GM23338 (cell line): ENCODE data around the gene CCDC91. TPM values are rescaled to one million over a fixed set of nuclear protein-coding genes. Genes with fewer than 3 reads are reported as not detected.

Experiments
- ATAC-seq: fragments of 200-7000 bp; cut with Tn5 transposase; 3 replicates; pipeline ENCODE4 v1.9.1; 2020
- DNase-seq: peaks from one replicate; pipeline ENCODE4 v3.0.0-alpha.2; 2015; ENCODE audit warnings: low spot score
- H2AFZ ChIP-seq: fragments of 200-600 bp; sonication (generic); 2 replicates; pipeline ENCODE4 v1.8.0; 2016; ENCODE audit warnings: antibody characterized with exemption, mild to moderate bottlenecking, moderate library complexity
- H3F3A ChIP-seq: fragments of 200-600 bp; sonication (generic); replicated peaks from 2 replicates; pipeline ENCODE4 v1.8.0; 2017; ENCODE audit warnings: antibody characterized with exemption, mixed run types, low read depth
- H3K27ac ChIP-seq: fragments of 200-600 bp; sonication (generic); 2 replicates; pipeline ENCODE4 v1.6.1; 2016; ENCODE audit warnings: low read depth
- H3K27me3 ChIP-seq: fragments of 200-600 bp; sonication (generic); 2 replicates; pipeline ENCODE4 v1.8.0; 2016; ENCODE audit warnings: mild to moderate bottlenecking, mixed run types, moderate library complexity; ENCODE audit not compliant: insufficient read depth
- H3K36me3 ChIP-seq: fragments of 200-600 bp; sonication (generic); 2 replicates; pipeline ENCODE4 v1.8.0; 2016; ENCODE audit warnings: mild to moderate bottlenecking; ENCODE audit not compliant: insufficient read depth
- H3K4me1 ChIP-seq: fragments of 200-600 bp; sonication (generic); 2 replicates; pipeline ENCODE4 v1.8.0; 2016; ENCODE audit warnings: mild to moderate bottlenecking, moderate library complexity; ENCODE audit not compliant: insufficient read depth
- H3K4me2 ChIP-seq: fragments of 200-600 bp; sonication (generic); 2 replicates; pipeline ENCODE4 v1.7.1; 2017; ENCODE audit warnings: mixed run types
- H3K4me3 ChIP-seq: fragments of 200-600 bp; sonication (generic); 2 replicates; pipeline ENCODE4 v1.6.1; 2016; ENCODE audit warnings: mixed run types
- H3K79me2 ChIP-seq: fragments of 200-600 bp; sonication (generic); replicated peaks from 2 replicates; pipeline ENCODE4 v1.8.0; 2017; ENCODE audit warnings: mild to moderate bottlenecking; ENCODE audit not compliant: insufficient read depth
- H3K9me2 ChIP-seq: fragments of 200-600 bp; sonication (generic); 2 replicates; pipeline ENCODE4 v1.8.0; 2017; ENCODE audit not compliant: insufficient read depth
- H4K20me1 ChIP-seq: fragments of 200-600 bp; sonication (generic); replicated peaks from 2 replicates; pipeline ENCODE4 v1.8.0; 2017; ENCODE audit warnings: mild to moderate bottlenecking; ENCODE audit not compliant: insufficient read depth
- H3K27ac Mint-ChIP-seq: 2 replicates; pipeline ENCODE4 v1.8.0; 2020; ENCODE audit warnings: inconsistent platforms, mild to moderate bottlenecking, moderate library complexity, mixed read lengths
- H3K27me3 Mint-ChIP-seq: 3 replicates; pipeline ENCODE4 v1.8.0; 2022; ENCODE audit warnings: low read depth, mild to moderate bottlenecking, moderate library complexity, mixed read lengths, inconsistent platforms; ENCODE audit not compliant: insufficient read depth, poor library complexity
- H3K36me3 Mint-ChIP-seq: 3 replicates; pipeline ENCODE4 v1.8.0; 2021; ENCODE audit warnings: low read depth, mild to moderate bottlenecking, inconsistent platforms, moderate library complexity, mixed read lengths
- H3K4me1 Mint-ChIP-seq: 3 replicates; pipeline ENCODE4 v1.8.0; 2020; ENCODE audit warnings: mild to moderate bottlenecking, inconsistent platforms, mixed read lengths
- H3K4me3 Mint-ChIP-seq: 3 replicates; pipeline ENCODE4 v1.8.0; 2021; ENCODE audit warnings: moderate library complexity, mild to moderate bottlenecking, inconsistent platforms, mixed read lengths
- H3K9me3 Mint-ChIP-seq: 3 replicates; pipeline ENCODE4 v1.8.0; 2020; ENCODE audit warnings: moderate library complexity, mild to moderate bottlenecking, inconsistent platforms, mixed read lengths
- CREB1 ChIP-seq: fragments of 250-450 bp; sonication (Bioruptor Pico); IDR thresholded peaks from 2 replicates; pipeline ENCODE4 v1.5.0; 2020; ENCODE audit warnings: low read depth, mild to moderate bottlenecking, moderate library complexity
- EZH2phosphoT487 ChIP-seq: fragments of 200-600 bp; sonication (generic); IDR thresholded peaks from one replicate; pipeline ENCODE4 v1.8.1; 2018; ENCODE audit warnings: antibody characterized with exemption; ENCODE audit not compliant: unreplicated experiment
- NANOG ChIP-seq: IDR thresholded peaks from 2 replicates; pipeline ENCODE4 v1.6.1; 2016; ENCODE audit warnings: antibody characterized with exemption, borderline replicate concordance
- POLR2AphosphoS5 ChIP-seq: IDR thresholded peaks from 2 replicates; pipeline ENCODE4 v1.6.1; 2016; ENCODE audit warnings: antibody characterized with exemption, low read depth
- STAT1 ChIP-seq: IDR thresholded peaks from one replicate; pipeline ENCODE4 v1.6.1; 2016; ENCODE audit warnings: antibody characterized with exemption; ENCODE audit not compliant: unreplicated experiment
- ZNF331 ChIP-seq: fragments of 250-450 bp; sonication (Bioruptor Pico); IDR thresholded peaks from 2 replicates; pipeline ENCODE4 v1.5.0; 2020; ENCODE audit warnings: low read depth, mild to moderate bottlenecking, moderate library complexity
- polyA plus RNA-seq: library from polyadenylated mRNA; unstranded; fragments of >200 nt; fragmentation: Nextera tagmentation; extraction: Ambion mirVana; gene quantifications from 2 replicates; pipeline ENCODE4 v1.2.1, GENCODE V29; 2016
- total RNA-seq: library from RNA; depleted of rRNA; stranded (reverse); fragments of >200 nt; shearing (Covaris generic); gene quantifications from 2 replicates; pipeline ENCODE4 v1.2.3, GENCODE V29; 2014
- TF ChIP-seq, protein P1 (sequence below): IDR thresholded peaks from 2 replicates; pipeline ENCODE4 v1.6.1; 2016; ENCODE audit warnings: antibody characterized with exemption
- TF ChIP-seq, protein P2 (sequence below), 2 experiments: fragments of 200-600 bp in 1 of 2; sonication (generic) in 1 of 2; conservative IDR thresholded peaks; 2 replicates each; pipeline versions ENCODE4 v1.5.1 to v1.6.1; 2016 to 2017; ENCODE audit warnings: antibody characterized with exemption in 2 of 2, low read depth in 2 of 2, mild to moderate bottlenecking in 2 of 2, moderate library complexity in 1 of 2
- TF ChIP-seq, protein P3 (sequence below): IDR thresholded peaks from one replicate; pipeline ENCODE4 v1.6.1; 2018; ENCODE audit warnings: antibody characterized with exemption; ENCODE audit not compliant: unreplicated experiment
- TF ChIP-seq, protein P4 (sequence below): fragments of 250-450 bp; sonication (Bioruptor Pico); IDR thresholded peaks from 2 replicates; pipeline ENCODE4 v1.5.0; 2020; ENCODE audit warnings: mild to moderate bottlenecking, moderate library complexity

The CCDC91 gene
- total and polyA plus RNA-seq, 2 experiments from 2014 or later = 24.7 to 48.7 TPM

DNA sequence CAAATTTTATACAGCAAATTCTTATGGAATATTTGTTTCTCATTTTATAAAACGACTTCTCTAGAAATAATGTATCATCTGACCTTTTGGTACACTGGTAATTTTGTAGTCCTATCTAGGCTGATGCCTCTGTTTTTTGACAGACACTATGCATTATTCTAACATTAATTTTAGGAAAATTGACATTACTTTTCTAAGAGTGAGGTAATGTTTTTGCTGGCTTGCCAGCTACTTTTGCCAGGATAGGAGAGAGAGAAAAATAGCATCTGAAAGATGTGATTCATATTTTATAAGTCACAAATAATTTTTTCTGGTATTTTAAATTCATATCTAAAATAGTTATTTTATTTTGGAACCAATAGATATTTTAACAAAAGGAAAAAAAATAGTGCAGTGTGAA, 153.5 kb downstream of the CCDC91 start:
- Histone ChIP-seq H3K9me2 (0 out of 2 replicates have a peak, but pooled peaks cover 5% of the 10 kb centered on the region), H3K36me3 (no peaks in the 10 kb centered on the region), H3K79me2 (no peaks in the 10 kb centered on the region), H4K20me1 (no peaks in the 10 kb centered on the region), H3K4me1 (no peaks in the 10 kb centered on the region), H3K27ac (no peak overlapping the region), H3K4me2 (no peak overlapping the region), H2AFZ (no peak overlapping the region), H3K4me3 (no peak overlapping the region), H3K27me3 (no peaks in the 10 kb centered on the region), H3F3A (no peaks in the 10 kb centered on the region)
- no peak overlapping the region for H3K27ac Mint-ChIP-seq
- peaks cover 4% of the 10 kb centered on the region; the same call in 2 of the 3 replicates for H3K4me1 Mint-ChIP-seq
- DNase-seq (no peak), ATAC-seq (no peak)
- peaks cover 3% of the 10 kb centered on the region for H3K27me3 Mint-ChIP-seq
- H3K4me3 Mint-ChIP-seq = no peak overlapping the region
- H3K9me3 Mint-ChIP-seq = no peaks in the 10 kb centered on the region
- no peaks in the 10 kb centered on the region; the same call in 2 of the 3 replicates for H3K36me3 Mint-ChIP-seq
- TF ChIP-seq ZNF331 (CRISPR knock-in tag) = no peak
- no peak for TF ChIP-seq POLR2AphosphoS5
- TF ChIP-seq EZH2phosphoT487 = no peak
- no peak for TF ChIP-seq CREB1 (CRISPR knock-in tag)
- TF ChIP-seq, protein P1, sequence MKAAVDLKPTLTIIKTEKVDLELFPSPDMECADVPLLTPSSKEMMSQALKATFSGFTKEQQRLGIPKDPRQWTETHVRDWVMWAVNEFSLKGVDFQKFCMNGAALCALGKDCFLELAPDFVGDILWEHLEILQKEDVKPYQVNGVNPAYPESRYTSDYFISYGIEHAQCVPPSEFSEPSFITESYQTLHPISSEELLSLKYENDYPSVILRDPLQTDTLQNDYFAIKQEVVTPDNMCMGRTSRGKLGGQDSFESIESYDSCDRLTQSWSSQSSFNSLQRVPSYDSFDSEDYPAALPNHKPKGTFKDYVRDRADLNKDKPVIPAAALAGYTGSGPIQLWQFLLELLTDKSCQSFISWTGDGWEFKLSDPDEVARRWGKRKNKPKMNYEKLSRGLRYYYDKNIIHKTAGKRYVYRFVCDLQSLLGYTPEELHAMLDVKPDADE = no peak
- TF ChIP-seq, protein P2, sequence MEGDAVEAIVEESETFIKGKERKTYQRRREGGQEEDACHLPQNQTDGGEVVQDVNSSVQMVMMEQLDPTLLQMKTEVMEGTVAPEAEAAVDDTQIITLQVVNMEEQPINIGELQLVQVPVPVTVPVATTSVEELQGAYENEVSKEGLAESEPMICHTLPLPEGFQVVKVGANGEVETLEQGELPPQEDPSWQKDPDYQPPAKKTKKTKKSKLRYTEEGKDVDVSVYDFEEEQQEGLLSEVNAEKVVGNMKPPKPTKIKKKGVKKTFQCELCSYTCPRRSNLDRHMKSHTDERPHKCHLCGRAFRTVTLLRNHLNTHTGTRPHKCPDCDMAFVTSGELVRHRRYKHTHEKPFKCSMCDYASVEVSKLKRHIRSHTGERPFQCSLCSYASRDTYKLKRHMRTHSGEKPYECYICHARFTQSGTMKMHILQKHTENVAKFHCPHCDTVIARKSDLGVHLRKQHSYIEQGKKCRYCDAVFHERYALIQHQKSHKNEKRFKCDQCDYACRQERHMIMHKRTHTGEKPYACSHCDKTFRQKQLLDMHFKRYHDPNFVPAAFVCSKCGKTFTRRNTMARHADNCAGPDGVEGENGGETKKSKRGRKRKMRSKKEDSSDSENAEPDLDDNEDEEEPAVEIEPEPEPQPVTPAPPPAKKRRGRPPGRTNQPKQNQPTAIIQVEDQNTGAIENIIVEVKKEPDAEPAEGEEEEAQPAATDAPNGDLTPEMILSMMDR (conservative IDR thresholded peaks at IDR 0.05; ENCODE audit: low read depth in 2 of 2) = no peak
- TF ChIP-seq STAT1 = no peak
- TF ChIP-seq, protein P3, sequence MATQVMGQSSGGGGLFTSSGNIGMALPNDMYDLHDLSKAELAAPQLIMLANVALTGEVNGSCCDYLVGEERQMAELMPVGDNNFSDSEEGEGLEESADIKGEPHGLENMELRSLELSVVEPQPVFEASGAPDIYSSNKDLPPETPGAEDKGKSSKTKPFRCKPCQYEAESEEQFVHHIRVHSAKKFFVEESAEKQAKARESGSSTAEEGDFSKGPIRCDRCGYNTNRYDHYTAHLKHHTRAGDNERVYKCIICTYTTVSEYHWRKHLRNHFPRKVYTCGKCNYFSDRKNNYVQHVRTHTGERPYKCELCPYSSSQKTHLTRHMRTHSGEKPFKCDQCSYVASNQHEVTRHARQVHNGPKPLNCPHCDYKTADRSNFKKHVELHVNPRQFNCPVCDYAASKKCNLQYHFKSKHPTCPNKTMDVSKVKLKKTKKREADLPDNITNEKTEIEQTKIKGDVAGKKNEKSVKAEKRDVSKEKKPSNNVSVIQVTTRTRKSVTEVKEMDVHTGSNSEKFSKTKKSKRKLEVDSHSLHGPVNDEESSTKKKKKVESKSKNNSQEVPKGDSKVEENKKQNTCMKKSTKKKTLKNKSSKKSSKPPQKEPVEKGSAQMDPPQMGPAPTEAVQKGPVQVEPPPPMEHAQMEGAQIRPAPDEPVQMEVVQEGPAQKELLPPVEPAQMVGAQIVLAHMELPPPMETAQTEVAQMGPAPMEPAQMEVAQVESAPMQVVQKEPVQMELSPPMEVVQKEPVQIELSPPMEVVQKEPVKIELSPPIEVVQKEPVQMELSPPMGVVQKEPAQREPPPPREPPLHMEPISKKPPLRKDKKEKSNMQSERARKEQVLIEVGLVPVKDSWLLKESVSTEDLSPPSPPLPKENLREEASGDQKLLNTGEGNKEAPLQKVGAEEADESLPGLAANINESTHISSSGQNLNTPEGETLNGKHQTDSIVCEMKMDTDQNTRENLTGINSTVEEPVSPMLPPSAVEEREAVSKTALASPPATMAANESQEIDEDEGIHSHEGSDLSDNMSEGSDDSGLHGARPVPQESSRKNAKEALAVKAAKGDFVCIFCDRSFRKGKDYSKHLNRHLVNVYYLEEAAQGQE = no peak
- TF ChIP-seq, protein P4, sequence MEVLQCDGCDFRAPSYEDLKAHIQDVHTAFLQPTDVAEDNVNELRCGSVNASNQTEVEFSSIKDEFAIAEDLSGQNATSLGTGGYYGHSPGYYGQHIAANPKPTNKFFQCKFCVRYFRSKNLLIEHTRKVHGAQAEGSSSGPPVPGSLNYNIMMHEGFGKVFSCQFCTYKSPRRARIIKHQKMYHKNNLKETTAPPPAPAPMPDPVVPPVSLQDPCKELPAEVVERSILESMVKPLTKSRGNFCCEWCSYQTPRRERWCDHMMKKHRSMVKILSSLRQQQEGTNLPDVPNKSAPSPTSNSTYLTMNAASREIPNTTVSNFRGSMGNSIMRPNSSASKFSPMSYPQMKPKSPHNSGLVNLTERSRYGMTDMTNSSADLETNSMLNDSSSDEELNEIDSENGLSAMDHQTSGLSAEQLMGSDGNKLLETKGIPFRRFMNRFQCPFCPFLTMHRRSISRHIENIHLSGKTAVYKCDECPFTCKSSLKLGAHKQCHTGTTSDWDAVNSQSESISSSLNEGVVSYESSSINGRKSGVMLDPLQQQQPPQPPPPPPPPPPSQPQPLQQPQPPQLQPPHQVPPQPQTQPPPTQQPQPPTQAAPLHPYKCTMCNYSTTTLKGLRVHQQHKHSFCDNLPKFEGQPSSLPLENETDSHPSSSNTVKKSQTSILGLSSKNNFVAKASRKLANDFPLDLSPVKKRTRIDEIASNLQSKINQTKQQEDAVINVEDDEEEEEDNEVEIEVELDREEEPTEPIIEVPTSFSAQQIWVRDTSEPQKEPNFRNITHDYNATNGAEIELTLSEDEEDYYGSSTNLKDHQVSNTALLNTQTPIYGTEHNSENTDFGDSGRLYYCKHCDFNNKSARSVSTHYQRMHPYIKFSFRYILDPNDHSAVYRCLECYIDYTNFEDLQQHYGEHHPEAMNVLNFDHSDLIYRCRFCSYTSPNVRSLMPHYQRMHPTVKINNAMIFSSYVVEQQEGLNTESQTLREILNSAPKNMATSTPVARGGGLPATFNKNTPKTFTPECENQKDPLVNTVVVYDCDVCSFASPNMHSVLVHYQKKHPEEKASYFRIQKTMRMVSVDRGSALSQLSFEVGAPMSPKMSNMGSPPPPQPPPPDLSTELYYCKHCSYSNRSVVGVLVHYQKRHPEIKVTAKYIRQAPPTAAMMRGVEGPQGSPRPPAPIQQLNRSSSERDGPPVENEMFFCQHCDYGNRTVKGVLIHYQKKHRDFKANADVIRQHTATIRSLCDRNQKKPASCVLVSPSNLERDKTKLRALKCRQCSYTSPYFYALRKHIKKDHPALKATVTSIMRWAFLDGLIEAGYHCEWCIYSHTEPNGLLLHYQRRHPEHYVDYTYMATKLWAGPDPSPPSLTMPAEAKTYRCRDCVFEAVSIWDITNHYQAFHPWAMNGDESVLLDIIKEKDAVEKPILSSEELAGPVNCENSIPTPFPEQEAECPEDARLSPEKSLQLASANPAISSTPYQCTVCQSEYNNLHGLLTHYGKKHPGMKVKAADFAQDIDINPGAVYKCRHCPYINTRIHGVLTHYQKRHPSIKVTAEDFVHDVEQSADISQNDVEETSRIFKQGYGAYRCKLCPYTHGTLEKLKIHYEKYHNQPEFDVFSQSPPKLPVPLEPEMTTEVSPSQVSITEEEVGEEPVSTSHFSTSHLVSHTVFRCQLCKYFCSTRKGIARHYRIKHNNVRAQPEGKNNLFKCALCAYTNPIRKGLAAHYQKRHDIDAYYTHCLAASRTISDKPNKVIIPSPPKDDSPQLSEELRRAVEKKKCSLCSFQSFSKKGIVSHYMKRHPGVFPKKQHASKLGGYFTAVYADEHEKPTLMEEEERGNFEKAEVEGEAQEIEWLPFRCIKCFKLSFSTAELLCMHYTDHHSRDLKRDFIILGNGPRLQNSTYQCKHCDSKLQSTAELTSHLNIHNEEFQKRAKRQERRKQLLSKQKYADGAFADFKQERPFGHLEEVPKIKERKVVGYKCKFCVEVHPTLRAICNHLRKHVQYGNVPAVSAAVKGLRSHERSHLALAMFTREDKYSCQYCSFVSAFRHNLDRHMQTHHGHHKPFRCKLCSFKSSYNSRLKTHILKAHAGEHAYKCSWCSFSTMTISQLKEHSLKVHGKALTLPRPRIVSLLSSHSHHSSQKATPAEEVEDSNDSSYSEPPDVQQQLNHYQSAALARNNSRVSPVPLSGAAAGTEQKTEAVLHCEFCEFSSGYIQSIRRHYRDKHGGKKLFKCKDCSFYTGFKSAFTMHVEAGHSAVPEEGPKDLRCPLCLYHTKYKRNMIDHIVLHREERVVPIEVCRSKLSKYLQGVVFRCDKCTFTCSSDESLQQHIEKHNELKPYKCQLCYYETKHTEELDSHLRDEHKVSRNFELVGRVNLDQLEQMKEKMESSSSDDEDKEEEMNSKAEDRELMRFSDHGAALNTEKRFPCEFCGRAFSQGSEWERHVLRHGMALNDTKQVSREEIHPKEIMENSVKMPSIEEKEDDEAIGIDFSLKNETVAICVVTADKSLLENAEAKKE (CRISPR knock-in tag) = no peak
- TF ChIP-seq NANOG = no peak
